Renal cortical epithelial cell (primary cell): Measurements from ENCODE around the gene GLT1D1. TPM values are rescaled to one million over a fixed set of nuclear protein-coding genes. Genes with fewer than 3 reads are reported as not detected.
"Not testable (repeated sequence)": the region's sequence is repeated elsewhere in the genome, so short reads cannot be mapped to it uniquely, and the experiment has no call there.

Experiments used
- DNase-seq: peaks from one replicate; pipeline ENCODE4 v3.0.0-alpha.2; 2011; ENCODE audit warnings: low read depth
- total RNA-seq: library from RNA; depleted of rRNA; stranded (reverse); fragments of >200 nt; gene quantifications from 2 replicates; pipeline ENCODE4 v1.2.3, GENCODE V29; 2014

GLT1D1 gene
- total RNA-seq = not detected in 2 replicates

DNA sequence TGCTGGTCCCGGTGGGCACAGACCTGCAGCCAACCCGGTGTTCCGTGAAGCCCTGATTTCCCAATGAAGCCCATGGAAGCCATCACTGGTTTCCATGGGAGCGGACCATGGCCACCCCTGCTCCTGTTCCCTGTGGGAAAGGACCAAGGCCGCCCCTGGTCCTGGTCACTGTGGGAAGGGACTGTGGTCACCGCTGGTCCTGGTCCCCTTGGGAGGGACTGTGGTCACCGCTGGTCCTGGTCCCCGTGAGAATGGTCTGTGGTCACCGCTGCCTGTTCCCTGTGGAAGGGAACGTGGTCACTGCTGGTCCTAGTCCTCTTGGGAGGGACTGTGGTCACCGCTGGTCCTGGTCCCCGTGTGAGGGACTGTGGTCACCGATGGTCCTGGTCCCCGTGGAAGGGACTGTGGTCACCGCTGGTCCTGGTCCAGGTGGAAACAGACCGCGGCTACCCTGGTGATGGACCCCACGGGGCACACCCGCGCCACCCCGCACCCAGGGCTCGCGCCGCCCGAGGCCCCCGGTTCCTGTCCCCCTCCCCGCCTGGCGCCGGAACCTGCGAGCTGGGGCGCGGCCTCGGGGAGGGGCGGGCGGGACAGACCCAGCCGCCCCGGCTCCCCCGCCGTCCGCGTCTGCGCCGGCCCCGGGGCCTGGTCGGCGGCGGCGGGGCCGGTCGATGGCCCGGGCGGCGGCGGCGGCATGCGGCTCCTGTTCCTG is at the start of gene GLT1D1:
Gene GLT1D1, plus strand, starts transcription at position 594 of the 715 bp plus-strand sequence. Its CDS starts 104 bp downstream, at position 698.
- no peak for DNase-seq

DNA sequence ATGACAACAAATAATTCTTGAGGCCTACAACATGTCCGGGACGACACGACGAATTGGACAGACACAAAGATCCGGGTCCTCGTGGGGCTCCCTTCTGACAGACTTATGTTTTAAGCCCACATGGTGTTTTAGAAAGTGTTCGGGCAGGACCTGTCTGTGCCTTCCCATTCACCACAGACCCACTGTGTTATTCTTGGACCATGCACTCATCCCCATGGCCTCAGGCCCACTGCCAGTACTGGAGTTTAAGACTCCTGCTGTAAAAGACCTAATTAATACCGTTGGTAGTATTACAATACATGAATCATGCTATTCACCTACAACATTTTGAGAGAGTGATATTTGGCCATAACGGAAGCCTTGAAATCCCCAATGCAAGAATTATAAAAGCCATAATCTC is 49.5 kb upstream of the GLT1D1 start:
- no peak for DNase-seq

DNA sequence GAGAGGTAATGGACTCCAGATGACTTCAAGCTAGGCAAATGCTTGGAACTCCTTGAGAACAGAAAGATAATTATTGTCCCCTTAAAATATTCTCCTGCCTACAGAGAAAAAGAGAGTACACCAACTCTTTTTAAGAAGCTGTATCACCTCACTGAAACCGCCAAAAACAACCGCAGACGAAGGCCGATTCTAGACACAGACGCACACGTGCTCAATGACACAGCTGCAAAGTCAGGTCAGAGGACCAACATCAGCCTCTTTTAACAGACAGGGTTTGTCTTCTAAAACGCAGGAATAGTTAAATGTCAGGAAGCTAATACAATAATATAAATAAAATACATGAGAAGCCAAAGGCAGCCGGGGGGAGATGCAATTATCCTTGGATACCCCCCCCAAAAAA is 48.5 kb upstream of the GLT1D1 start:
- no peak for DNase-seq

DNA sequence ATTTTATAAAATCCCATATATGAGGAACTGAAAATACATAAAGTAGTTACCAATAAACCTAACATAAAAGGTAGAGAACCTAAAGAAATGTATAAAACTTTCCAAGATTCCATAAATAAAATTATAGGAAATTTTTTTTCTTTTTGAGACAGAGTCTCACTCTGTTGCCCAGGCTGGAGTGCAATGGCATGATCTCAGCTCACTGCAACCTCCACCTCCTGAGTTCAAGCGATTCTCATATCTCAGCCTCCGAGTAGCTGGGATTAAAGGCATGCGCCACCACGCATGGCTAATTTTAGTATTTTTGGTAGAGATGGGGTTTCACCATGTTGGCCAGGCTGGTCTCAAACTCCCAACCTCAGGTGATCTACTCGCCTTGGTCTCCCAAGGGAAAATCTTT is 47.9 kb upstream of the GLT1D1 start:
- not testable (repeated sequence) for DNase-seq

DNA sequence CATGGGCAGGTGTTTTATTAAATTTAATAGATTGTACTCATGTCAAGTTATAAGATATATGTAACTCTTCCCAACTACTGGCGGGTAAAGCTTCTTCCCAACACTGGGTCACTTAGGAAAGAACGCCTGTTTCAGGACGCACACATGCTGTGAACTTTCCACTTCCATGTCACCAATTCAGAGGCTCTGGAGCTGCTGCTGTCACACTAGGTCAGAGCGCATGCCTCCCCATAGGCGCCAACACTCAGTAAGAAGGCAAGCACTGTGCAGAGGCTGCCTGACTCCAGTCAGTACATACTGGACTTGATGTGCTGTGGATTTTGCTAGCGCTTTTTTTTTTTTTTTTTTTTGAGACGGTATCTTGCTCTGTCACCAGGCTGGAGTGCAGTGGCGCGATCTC is 46.7 kb upstream of the GLT1D1 start:
- DNase-seq = no peak

DNA sequence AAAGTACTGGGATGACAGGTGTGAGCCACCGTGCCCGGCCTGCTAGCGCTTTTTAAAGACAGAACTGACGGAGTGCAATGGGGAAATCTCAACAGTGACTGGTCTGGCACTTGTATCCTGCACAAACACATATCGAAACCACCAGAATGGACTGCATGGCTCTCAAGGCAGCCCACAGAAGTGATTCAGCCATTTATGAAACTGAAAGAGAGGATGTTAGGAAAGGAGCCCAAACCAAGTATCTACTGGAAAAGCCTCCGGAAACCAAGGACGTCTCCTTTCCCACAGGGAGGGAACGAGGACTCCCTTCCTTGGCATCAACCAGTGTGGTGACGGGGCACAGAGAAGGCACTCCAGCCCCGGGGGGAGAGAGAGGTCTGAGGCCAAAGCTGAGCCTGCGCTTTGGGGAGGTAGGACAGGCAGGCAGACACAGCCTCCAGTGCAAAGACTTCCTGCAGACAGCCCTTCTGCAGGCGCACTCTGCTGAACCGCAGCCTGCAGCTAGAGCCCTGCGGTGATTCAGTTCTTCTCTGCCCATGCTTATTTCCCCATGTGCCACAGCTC is 46.0 kb upstream of the GLT1D1 start:
- DNase-seq = no peak

DNA sequence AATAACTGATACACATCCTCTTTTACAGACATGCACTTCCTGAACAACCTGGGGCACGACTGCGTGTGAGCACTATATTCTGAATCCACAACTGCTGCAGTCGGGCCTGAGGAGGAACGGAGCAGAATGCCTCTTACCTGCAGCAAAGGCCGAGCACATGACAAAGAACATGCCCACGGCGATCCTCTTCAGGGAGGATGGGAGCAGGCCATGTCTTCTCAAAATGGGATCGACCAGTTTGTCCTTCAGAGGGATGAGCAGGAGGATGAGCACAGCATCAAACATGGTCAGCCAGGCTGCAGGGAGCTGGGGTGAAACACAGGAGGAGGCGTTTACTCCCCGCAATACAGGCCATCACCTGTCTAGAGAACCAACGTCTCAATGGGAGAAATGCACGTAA is 44.6 kb upstream of the GLT1D1 start:
- no peak for DNase-seq

DNA sequence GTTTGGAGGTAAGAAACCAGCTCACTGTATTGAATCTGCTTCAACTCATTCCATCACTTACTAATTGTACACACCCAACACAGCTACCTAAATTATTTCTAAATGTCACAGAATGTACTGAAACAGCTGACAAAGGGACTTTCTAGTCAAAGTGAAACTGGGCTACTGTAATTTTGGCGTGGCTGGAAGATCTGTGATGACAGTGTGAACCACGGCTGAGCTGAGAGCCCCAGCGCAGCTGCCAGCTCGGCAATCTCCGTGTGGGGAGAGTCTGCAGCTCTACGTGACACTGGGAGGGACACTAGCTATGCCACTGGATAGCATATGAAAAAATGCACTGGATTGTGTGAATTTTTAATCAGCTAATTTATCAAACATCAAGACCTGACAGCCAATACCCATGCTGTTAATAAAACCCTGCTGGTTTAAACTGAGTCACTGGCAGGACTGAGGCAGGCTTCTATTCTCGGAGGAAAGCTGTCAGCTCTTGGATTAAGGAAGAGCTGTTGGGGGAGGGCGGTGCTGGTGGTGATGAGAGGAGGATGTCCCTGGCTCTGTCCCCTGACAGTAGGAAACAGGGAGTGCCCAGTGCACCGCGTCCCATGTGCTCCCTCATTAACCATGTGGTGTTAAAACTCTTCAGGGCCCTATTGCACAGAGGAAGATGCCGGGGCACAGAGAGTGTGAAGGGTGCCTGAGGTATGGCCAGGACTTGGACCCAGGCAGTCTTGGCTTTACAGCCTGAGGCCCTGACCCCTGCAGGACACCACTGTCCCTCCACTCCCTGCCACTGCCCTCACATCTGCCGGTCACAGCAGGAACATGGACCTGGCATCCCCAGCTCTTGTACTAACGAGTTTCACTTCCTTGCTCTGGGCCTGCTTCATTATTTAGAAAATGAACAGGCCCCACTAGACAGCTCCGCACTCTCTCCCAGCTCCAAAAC is 42.8 kb upstream of the GLT1D1 start:
- DNase-seq = no peak

DNA sequence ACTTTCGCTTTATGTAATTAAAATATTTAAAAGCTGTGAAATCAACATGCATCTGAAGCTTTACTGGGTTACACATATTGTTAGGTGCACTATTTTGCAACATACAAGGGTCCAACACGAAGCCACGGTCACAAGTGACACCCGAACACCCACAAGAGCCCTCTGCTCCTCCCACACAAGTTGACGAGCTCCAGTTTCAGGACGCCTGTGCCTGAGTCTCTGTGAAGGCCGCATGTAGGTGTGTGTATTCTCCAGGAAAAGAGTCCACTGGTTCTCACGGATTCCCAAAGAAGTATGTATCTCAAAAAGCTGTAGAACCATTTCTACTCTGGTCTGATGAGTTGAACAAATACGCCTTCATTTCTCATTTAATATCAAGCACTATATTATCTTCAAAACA is 41.5 kb upstream of the GLT1D1 start:
- DNase-seq = no peak

DNA sequence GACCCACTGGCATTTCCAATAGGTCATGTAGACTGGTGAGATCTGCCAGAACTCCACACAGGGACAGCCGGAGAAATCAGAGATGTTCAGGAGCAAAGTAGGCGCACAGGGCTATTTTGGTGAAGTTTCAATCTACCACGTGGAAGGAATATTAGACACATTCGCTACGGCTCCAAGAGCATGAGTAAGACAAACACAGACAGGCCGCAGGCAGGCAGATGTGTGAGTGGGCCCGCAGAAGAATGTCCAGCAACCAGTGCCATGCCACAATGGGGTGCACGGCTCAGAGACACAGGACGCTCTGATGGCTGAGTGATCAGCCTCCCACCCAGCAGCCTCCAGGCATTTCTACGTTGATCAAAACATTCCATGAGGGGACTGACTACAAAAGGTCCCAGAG is 39.9 kb upstream of the GLT1D1 start:
- no peak for DNase-seq

DNA sequence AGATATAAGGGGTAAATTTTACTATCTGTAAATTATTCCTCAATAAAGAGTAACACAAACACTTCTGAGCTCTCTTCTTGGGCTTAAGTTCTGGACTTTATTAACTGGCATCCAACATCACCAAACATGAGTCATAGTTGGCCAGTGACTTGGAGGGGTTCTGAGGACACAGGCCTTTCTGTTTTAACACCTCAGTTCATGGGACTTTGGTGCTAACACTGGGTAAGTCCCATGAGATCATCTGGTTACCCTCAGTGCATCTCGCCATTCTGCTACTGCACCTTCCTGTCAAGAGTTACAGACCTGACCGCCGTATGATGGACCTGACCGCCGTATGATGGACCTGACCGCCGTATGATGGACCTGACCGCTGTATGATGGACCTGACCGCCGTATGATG is 39.4 kb upstream of the GLT1D1 start:
- DNase-seq = peak; percentile 81

DNA sequence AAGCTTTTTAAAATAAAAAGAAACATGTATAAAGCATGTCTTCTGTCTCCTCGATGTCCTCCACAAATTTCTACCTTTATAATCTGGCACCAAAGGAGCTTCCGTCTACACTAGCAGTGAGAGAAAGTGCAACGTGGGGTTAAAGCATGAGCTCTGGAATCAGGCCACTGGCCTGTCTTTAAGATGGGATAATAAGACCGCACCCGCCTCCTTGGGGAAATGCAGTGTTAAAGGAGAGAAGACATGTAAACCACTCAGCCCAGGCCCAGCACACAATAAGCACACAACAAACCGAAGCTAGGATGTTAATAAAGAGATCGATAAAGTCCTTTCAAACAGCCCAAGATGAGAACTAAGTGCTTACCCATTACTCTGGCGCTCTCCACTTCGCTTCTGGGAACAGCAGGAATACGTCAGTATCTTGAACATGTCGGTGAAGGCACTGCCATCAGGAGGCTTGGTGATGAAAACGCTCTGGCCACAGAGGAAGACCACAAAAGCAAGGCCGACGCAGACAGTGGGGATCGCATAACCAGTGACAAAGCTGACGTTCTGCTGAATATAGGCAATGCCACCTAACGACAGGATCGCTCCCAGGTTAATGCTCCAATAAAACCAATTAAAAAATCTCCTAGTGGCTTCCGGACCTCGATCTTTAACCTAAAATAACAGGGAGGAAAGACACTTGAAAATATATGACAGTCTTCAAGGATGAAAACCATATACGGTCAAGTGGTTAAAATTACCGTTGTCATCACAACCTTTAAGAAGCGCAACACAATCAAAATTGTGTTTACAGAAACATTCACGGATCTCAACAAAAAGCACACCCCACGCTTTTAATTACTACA is 38.6 kb upstream of the GLT1D1 start:
- no peak for DNase-seq

DNA sequence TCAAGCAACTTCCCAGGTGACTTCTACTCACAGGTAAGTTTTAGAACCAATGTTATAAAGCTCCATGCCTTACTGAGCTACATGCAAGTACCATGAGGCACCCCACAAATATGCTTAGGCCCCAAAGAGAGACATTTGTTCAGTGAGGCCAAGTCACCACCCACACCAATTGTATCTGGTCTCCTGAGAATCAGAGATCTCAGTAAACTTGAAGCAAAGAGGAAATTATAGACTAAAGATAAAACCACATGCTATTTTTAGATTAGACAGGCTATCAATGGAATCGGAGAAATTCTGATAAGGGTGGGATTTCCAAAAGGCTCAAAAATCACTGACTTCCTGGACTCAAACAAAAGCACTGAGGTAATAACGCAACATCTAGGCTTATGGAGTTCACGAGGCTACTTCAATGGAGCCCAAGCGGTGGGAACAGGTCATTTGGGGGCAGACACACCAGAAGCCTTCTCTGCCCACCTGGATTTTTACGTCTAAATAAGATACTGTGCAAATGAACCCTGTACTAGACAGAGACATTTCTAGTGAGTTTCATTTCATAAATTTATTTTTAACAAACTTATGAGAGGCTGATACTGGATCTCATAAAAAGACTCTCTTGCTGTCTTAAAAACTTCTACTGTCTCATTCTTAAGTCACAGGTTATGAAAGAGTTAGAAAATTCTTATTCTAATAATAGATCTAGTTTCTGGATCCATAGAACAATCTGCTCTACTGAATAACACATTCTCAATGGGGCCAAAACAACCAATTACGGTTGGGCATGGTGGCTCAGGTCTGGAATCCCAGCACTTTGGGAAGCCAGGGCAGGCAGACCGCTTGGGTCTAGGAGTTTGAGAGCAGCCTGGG is 37.3 kb upstream of the GLT1D1 start:
- DNase-seq = no peak

DNA sequence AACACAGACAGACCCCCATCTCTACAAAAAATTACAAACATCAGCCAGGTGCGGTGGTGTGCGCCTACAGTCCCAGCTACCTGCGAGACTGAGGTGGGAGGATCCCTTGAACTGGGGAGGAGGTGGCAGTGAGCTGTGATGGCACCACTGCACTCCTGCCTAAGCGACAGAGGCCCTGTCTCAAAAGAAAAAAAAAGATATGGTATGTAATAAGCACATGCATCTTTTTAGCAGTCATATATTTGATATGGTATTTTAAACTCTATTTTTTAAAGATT is 36.7 kb upstream of the GLT1D1 start:
- no peak for DNase-seq

DNA sequence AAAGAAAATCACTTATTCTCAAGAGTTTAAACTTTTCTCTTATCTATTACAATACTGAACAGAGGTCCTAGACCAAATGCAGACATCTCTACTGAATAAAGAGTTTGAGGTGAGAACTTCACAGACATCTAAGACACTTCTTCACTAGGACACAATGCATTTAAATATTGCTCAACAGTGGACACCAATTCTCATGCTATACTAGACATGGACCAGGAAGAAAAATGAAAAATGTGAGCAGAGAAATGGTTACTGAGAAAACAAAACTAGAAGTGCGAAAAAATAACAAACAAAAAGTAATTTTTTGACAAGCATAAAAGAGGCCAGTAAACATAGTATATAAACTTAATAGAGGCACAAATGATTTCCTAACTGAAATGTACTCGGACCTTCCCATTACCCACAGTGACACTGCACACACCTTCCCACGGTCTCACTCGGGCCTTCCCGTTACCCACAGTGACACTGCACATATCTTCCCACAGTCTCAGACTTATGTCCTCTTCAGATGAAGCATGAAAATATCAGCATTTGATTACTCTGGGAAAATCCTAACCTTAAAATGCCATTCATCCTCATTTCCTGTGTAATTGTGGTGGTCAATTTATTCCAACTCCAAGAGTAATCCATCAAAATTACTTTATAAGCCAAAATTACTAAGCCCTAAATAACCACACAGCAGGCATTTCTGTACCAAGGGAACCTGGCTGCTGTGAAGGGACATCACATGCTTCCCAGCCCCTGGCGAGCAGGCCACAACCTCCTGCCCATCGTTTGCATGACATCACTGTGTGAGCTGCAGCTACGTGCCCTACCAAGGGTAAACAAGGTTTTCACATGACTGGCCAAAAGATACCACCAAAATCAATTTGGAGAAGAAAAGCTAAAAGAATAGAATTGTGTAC is 35.9 kb upstream of the GLT1D1 start:
- peak; percentile 90 for DNase-seq

DNA sequence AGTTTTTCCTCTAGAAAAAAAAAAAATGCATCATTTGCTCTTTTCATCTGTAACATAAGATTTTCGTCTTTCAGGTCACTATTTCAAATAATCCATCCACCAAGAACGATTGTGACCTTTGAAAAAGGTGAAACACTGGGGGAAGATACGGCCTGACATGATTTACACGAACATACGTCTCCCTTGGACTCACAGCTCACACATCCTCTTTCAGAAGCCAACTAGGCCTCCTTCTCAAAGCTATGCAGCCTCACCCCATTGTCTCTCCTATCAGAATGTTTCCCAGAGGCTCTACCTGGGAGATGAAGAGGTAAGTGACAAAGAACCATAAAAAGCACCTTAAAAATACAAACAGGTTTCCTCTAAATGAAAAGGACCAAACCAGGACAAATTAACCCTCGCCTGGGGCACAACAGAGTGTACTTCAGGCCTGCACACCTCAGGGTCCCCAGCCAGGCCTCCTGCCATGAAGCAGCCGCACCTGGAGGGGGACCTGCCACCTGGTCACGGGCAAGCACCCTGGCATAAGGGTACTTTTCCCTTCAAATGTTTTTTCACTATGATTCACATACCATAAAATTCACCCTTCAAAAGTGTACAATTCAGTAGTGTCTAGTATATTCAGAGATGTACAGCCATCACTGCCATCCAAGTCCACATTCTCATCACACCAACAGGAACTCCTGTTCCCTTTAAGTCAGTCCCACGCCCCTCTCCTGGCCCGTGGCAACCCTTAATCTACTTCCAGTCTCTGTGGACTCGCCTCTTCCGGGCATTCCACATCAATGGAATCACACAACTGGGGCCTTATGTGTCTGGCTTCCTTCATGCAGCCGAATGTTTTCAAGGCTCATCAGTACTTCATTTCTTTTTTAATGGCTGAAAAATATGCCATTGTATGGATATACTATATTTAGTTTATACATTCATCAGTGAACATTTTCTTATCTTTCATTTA is 34.9 kb upstream of the GLT1D1 start:
- peak; percentile 56 for DNase-seq

DNA sequence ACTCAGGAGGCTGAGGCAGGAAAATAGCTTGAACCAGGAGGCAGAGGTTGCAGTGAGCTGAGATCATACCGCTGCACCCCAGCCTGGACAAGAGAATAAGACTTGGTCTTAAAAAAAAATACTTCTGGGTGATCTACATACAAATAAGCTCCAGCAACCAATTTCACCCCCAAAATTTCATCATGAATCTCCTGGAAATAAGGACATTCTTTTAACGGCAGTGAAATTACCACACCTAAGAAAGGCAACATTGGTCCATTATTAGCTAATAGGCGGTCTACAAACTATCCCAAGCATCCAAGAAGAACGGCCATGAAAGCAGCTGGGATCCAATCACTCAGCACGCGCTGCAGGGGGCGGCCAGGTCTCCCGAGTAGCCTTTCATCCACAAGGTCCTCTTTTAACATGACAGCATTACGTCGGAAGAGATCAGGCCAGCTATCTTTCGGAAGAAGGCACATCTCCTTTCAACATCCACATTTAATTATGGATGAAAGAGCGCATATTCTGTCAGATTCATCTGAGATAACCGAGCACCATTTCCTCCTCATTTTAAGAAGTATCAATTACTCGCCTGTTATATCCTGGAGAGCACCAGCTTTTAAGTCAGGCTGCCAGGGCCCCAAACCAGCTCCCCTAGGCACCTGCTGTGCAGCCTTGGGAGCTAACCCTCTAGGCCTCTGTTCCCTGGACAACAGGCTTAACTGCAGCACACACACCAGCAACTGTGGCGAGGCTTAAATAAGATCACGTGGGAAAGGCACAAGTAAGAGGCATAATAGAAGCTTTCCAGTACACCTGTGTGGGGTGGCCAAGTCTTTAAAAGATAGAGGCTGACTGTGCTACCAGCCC is 33.8 kb upstream of the GLT1D1 start:
- DNase-seq = no peak

DNA sequence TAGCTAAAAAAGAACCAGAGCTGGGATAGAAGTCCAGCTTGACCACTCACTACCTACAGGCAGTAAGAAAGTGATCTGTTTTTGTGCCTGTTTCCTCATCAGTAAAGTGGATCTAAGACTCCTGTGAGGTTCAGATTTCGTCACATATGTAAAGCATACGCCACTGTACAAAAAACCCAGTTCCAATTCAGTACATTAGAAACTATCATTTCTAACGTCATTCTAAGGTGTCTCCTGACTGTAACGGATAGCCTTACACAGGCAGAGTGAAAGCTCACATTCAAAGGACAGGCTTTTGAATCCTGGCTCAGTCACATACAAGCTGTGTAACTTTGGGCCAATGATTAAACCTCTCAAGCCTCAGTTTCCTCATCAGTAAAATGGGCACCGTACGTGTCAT is 33.0 kb upstream of the GLT1D1 start:
- DNase-seq = no peak
